ENCODE data around the gene ACSM2B.
"Not testable (repeated sequence)": the region's sequence is repeated elsewhere in the genome, so short reads cannot be mapped to it uniquely, and the experiment has no call there.

- TF ChIP-seq NRF1 (conservative IDR thresholded peaks at IDR 0.05; ENCODE audit: low read depth, low read length); ATF2 (IDR thresholded peaks at IDR 0.05; ENCODE audit: low read length); SREBF2 (IDR thresholded peaks at IDR 0.05; ENCODE audit: low read length); REST (IDR thresholded peaks at IDR 0.05; ENCODE audit: low read depth, low read length); ZNF24 (IDR thresholded peaks at IDR 0.05); CTCF (IDR thresholded peaks at IDR 0.05 in 2 of 3, conservative IDR thresholded peaks at IDR 0.05 in 1 of 3; ENCODE audit: control insufficient read depth in 2 of 3, extremely low read depth in 1 of 3, insufficient read depth in 1 of 3, low read depth in 3 of 3, low read length in 3 of 3); SMC3 (IDR thresholded peaks at IDR 0.05; ENCODE audit: borderline replicate concordance, low read length); MYC (IDR thresholded peaks at IDR 0.05; ENCODE audit: insufficient read depth, insufficient read length, insufficient replicate concordance, low read length, severe bottlenecking); MYB (IDR thresholded peaks at IDR 0.05; ENCODE audit: borderline replicate concordance, low read depth, low read length); EZH2 (IDR thresholded peaks at IDR 0.05; ENCODE audit: borderline replicate concordance, control insufficient read depth, low read depth, low read length); SRF (IDR thresholded peaks at IDR 0.05; ENCODE audit: low read depth in 2 of 2, low read length in 2 of 2); RFX5 (IDR thresholded peaks at IDR 0.05; ENCODE audit: low read depth, low read length); POLR2AphosphoS5 (IDR thresholded peaks at IDR 0.05; ENCODE audit: low read length): not testable (repeated sequence)
Measured at GRCh38 chr16:20540603-20541316, 35.4 kb downstream of the ACSM2B start.

Data from GM12878 (cell line).